GM18505 (cell line): Measurements from ENCODE around the gene HDAC5.

ENCODE experiments used
- ATAC-seq: cut with Tn5 transposase; IDR thresholded peaks from one replicate; pipeline ENCODE4 v1.9.1; 2021; ENCODE audit not compliant: unreplicated experiment
- POLR2A ChIP-seq: IDR thresholded peaks from 4 replicates; pipeline ENCODE4 v1.6.1; 2011; ENCODE audit warnings: borderline replicate concordance; ENCODE audit not compliant: insufficient read depth, insufficient read length; ENCODE audit errors: extremely low read depth

The HDAC5 gene

DNA sequence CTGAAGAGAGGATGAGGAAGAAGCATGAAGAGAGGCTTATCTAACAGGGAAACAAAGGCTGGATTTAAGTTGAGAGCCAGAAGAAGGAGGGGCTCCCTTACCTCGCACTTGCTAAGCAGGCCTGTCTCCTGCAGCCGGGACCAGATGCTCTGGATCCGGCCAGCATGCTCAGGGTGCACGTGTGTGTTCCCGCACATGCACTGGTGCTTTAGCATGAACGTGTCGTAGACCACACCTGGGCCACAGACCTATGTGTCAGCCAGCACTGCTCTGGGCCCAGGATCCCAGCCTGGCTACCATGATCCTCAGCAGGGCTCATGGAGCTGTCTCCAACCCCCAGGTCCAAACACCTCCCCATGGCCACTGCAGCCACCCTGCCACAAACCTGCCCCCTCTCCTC lies 38.5 kb downstream of the HDAC5 start:
- no peak for ATAC-seq
- TF ChIP-seq POLR2A, result no peak

DNA sequence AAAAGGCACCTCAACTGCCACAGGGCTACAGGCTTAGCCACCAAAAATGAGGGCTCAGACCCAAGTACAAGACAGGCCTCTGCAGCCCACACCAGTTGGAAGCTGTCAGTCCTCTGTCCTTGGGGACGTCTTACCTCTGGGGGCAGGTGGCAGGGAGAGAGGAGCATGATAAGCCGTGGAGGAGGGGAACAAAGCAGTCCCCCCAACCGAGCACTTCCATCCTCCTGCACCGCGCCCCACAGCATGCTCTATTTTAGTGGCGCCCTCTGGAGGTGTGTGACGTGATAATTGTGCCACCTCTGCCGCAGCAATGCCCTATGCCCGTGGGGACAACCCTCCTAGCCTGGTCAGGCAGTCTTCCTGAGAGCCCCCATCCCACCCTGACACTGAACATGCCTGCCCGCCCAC lies 39.3 kb downstream of the HDAC5 start:
- no peak for ATAC-seq
- TF ChIP-seq POLR2A, result no peak

DNA sequence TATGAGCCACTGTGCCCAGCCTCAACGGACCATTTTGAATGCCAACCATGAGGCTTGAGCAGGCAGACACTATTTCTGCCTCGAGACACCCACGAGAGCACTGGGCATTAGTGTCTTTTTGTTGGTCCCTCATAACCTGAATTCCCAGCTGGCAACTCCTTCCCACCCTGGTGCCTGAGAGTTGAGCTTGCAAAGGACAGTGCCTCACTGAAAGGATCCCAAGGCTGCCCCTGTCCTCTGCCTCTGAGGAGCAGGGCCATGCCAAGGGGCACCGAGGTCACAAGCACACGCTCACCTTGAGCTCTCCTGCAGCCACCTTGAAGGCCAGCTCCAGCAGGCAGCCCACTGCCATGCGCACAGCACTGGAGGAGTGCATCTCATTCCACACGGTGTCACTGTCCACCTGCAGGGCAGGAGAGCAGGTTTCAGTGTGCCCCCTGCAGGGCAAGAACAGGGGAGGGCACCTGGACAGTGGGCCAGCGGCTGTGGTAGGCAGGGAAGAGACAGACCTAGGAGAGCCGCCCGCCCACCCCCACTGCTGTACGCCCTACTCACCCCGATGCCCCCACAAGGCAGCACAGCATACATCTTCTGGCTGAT lies 40.1 kb downstream of the HDAC5 start:
- TF ChIP-seq POLR2A, result no peak
- ATAC-seq, result no peak

DNA sequence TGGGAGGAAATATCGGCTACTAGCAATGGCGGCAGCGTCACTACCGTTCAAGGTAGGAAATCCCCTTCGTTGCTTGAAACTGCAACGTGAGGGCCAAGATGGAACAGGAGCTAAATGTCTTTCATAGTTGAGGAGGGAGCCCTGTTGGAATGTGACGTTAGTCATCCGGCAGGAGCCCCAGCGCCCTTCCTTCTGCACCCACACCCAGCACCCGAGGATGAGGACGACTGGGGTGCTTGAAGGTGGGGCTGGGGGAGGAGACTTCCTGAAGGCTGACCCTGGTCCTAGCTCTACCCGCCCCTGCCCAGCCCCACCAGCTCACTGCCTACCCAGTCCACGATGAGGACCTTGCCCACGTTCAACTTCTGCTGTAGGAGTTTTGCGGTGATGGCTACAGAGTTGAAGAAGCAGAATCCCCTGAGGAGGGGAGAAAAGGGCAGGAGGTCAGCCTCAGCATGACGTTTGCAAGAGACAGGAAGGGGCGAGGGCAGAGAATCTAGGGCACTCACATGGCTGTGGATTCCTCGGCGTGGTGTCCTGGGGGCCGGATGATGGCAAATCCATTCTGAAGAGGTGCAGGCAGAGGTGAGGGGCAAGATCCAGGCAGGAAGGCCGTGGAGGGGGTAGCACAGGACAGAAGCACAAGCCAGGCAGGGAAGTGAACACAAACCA lies 41.0 kb downstream of the HDAC5 start:
- TF ChIP-seq POLR2A, result no peak
- ATAC-seq, result no peak

DNA sequence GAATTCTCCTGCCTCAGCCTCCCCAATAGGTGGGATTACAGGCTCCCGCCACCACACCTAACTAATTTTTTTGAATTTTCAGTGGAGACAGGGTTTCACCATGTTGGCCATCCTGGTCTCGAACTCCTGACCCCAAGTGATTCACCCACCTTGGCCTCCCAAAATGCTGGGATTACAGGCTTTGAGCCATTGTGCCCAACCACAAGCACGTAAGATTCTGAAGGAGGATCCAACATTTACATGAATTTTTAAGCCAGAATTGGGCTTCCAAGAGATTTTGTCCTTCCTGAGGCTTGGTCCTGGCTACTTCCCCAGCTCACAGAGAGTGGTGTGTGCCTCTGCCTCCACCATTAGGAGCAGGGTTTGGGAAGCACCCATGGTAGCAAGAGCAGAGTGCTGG lies 41.8 kb downstream of the HDAC5 start:
- TF ChIP-seq POLR2A, result no peak
- no peak for ATAC-seq

DNA sequence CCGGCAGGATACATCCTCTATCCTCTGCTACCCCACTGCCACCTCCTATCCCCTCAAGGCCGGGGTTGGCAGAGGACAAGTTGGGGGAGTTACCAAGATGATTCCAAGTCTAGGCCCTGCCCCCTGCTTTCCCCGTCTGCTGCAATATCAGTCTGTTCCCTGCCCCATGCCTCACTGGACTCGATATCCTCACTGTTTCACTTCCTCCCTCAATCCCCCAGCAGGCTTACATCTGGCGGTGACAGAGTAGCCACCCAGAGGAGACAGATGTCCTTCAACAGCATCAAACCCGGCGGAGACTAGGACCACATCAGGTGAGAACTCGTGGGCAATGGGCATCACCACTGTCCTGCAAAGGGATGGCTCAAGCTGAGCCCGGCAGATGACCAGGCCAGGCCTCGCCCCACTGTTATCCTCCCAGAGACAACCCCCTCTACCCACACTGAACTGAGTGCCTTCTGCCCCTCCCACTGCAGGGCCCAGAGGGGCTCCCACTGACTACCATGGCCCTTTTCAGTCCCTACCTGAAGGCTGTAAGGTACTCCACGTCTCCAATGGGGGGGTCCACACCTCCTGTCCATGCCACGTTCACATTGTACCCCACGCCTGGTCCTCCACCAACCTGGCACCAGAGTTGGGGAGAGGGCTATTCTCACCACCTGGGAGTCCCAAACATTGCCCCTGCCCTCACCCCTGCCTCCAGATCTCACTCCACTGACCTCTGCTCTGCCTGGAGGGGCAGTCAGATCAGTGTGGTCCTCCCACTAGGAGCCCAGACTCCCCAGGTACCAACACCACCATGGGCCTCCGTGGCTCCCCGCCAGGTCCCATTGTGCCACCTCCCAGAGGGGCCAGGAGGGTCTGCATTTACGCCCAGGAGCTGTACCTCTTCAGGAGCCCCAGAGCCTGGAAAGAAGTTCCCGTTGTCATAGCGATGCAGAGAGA lies 43.3 kb downstream of the HDAC5 start:
- TF ChIP-seq POLR2A, result no peak

DNA sequence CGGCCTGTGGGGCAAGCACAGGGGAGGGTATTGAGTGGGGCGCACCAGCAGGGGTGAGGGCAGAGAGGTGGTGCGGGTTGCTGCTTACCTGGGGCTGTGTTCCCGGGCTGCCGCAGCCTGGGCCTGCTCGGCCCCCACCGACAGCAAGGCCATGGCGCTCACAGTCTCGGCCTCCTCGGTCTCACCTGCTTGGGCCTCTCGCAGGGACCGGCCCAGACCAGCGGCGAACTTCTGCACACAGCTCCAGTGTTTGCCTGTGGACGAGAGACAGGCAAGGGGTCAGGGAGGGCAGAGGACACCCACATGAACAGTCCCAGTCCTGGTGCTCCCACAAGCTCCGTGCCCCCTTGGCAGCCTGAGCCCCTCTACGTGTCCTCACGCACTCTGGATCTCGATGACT lies 45.0 kb downstream of the HDAC5 start:
- ATAC-seq, result no peak

More for the DNA sequence above, 43.3 kb downstream of the HDAC5 start:
- ATAC-seq, result no peak

DNA sequence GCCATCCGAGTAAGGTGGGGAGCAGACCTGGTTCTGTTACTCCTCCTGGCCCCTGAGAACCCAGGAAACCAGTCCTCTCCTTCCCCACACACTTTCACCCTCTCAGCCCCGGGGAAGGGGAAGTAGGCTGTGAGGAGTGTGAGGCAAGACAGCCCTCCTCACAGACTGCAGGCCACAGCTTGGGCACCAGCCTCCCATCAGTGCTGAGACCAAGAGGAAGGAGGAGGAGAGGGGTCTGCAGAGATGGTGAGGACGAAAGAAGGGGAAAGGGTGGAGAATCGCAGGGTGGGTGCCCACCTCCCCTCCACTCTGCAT lies 45.9 kb downstream of the HDAC5 start:
- no peak for TF ChIP-seq POLR2A
- ATAC-seq, result no peak

More for the DNA sequence above, 45.0 kb downstream of the HDAC5 start:
- TF ChIP-seq POLR2A, result no peak

DNA sequence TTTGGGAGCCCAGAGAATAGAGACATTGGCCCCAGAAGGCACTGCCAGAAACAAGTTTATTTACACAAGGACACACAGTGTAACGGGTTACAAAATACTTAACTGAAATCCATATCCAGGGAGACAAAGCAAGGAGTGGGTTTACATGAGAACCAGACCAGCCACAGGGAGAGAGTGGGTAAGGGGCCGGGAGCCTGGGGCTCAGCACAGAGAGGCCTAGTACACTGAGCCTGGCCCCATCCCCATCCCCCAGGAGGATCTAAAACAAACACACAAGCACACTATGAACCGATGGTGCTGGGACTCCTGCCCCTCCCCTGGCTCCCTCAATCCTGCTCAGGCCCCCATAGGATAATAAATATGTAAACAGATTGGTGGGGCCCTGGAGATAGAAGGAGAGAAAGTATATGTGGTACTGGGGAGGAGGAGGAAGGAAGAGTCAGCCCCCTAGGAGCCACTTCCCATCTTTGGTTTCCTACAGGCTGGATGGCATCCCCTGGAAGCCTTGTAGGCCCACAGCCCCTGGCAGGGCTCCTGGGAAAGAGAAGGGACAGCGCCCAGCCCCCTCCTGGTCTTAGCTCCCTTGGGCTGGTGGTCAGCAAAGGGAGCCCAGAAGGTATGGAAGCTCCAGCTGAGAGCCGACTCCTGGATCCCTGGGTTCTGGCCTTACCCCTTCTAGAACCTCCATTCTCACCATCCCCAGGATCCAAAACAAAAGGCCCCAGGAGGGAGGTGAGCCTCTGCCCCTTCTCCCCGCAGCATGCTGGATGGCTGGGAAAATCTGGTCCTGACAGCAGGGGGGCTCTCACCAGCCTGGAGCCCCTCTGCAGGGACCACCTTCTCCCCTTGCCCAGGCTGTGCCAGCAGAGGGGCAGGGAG lies 46.5 kb downstream of the HDAC5 start:
- ATAC-seq, result no peak
- peak; percentile 14 for TF ChIP-seq POLR2A

DNA sequence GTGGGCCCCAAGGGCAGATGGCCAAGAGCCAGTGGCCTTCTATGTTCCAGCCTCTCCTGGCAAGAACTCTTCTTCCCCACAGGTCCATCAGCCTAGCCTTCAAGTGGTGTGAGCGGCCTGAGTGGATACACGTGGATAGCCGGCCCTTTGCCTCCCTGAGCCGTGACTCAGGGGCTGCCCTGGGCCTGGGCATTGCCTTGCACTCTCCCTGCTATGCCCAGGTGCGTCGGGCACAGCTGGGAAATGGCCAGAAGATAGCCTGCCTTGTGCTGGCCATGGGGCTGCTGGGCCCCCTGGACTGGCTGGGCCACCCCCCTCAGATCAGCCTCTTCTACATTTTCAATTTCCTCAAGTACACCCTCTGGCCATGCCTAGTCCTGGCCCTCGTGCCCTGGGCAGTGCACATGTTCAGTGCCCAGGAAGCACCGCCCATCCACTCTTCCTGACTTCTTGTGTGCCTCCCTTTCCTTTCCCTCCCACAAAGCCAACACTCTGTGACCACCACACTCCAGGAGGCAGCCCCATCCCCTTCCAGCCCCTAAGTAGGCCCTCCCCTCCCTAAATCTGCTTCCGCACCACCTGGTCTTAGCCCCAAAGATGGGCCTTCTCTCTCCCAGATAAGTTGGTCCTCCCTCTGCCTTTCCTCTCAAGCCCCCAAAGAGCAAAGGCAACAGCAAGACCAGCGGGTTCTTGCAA lies 47.7 kb downstream of the HDAC5 start:
- peak; percentile 15 for TF ChIP-seq POLR2A
- no peak for ATAC-seq

DNA sequence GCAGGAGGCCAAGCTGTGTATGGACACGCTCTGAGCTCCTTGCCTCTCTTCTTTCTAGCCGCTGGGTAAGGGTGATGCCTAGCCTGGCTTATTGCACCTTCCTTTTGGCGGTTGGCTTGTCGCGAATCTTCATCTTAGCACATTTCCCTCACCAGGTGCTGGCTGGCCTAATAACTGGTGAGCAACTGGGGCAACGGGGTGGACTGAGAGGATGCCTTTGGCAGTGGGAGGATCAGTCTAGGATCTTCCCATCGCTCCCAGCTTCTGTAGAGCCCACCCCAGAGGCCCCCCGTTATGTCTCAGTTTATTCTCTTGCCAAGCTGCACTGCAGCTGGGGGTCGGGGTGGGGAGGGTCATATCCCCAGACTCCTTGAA lies 48.5 kb downstream of the HDAC5 start:
- no peak for TF ChIP-seq POLR2A
- ATAC-seq, result no peak

DNA sequence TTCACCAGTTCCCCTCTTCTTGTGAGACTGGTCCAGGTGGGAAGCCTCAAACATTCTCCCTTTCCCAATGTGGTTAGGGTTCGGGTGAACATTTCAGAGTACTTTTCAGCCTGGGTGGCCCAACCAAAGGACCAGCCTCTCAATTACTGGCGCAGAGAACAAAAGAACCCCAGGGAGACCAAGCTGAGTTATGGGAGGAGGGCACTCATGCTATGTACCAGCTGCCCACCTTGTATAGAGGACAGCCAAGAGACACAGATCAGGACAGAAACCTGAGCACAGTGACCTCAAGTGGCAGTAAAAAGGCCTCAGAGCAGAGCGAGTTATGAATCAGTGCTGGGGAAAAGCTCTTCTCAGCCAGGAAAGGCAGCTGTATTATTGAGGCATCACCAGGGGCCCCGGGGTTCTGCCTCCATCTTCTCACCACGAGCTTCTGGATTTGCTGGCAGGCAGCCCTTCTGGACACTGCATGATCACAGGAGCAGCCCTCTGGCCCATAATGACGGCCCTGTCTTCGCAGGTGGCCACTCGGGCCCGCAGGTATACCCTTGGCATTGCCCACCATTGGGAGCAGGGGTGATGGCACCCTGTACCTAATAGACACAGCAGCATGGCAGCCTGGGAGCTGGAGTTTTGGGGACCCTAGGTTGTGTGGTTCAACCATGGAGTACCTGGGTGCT lies 49.1 kb downstream of the HDAC5 start:
- ATAC-seq, result no peak
- TF ChIP-seq POLR2A, result no peak
